ENCODE data around the gene MTAP. TPM values are rescaled to one million over a fixed set of nuclear protein-coding genes. Genes with fewer than 3 reads are reported as not detected.

Gene MTAP
- total and polyA plus RNA-seq, 4 donors: 8.6 to 17.7 (median 12.6) TPM

- H3K27ac ChIP-seq (ENCODE audit: low read depth in 1 of 2, low read length in 2 of 2): no peak overlapping the region
- no peaks in the 10 kb centered on the region for H3K27me3 ChIP-seq (ENCODE audit: control insufficient read depth in 4 of 4, insufficient read depth in 4 of 4, low read length in 3 of 4)
- H3K9ac ChIP-seq (ENCODE audit: low read depth in 1 of 2, low read length in 2 of 2): no peak overlapping the region
- no peak overlapping the region for H3K4me3 ChIP-seq (ENCODE audit: low read depth in 1 of 3, low read length in 3 of 3)
- DNase-seq (ENCODE audit: low spot score): no peak
- H3K4me1 ChIP-seq (ENCODE audit: control insufficient read depth in 4 of 4, insufficient read depth in 4 of 4, low read length in 3 of 4): no peaks in the 10 kb centered on the region
- H3K36me3 ChIP-seq (ENCODE audit: control insufficient read depth in 4 of 4, insufficient read depth in 3 of 4, low read depth in 1 of 4, low read length in 3 of 4): no peaks in the 10 kb centered on the region
- no peaks in the 10 kb centered on the region for H3K9me3 ChIP-seq (ENCODE audit: control insufficient read depth in 4 of 4, low read length in 3 of 4)
- no peak for TF ChIP-seq HNF4G (IDR thresholded peaks at IDR 0.05)
- TF ChIP-seq ATF3 (IDR thresholded peaks at IDR 0.05): no peak
- TF ChIP-seq RAD21 (IDR thresholded peaks at IDR 0.05): no peak
- WGBS: 95% methylated on average over 4 of the region's 4 CpGs
Observed at GRCh38 chr9:21941337-21941995, 139.0 kb downstream of the MTAP start.

GRCh38 chr9:21943464-21943863 lies 141.0 kb downstream of the MTAP start:
- no peak for DNase-seq (ENCODE audit: low spot score)
- no peak overlapping the region for H3K4me3 ChIP-seq (ENCODE audit: low read depth in 1 of 3, low read length in 3 of 3)
- H3K4me1 ChIP-seq (ENCODE audit: control insufficient read depth in 4 of 4, insufficient read depth in 4 of 4, low read length in 3 of 4): no peaks in the 10 kb centered on the region
- H3K9ac ChIP-seq (ENCODE audit: low read depth in 1 of 2, low read length in 2 of 2): no peak overlapping the region
- WGBS: 90% methylated on average over 4 of the region's 4 CpGs
- H3K9me3 ChIP-seq (ENCODE audit: control insufficient read depth in 4 of 4, low read length in 3 of 4): no peaks in the 10 kb centered on the region
- H3K36me3 ChIP-seq (ENCODE audit: control insufficient read depth in 4 of 4, insufficient read depth in 3 of 4, low read depth in 1 of 4, low read length in 3 of 4): no peaks in the 10 kb centered on the region
- H3K27me3 ChIP-seq (ENCODE audit: control insufficient read depth in 4 of 4, insufficient read depth in 4 of 4, low read length in 3 of 4): no peaks in the 10 kb centered on the region
- no peak overlapping the region for H3K27ac ChIP-seq (ENCODE audit: low read depth in 1 of 2, low read length in 2 of 2)
- TF ChIP-seq FOXA2 (IDR thresholded peaks at IDR 0.05) (no peak), JUND (IDR thresholded peaks at IDR 0.05) (no peak), YY1 (IDR thresholded peaks at IDR 0.05) (no peak), FOXA1 (IDR thresholded peaks at IDR 0.05) (no peak), TAF1 (conservative IDR thresholded peaks at IDR 0.05) (no peak), REST (IDR thresholded peaks at IDR 0.05) (no peak), EGR1 (IDR thresholded peaks at IDR 0.05; ENCODE audit: low read depth in 2 of 2) (no peak)

- Histone ChIP-seq H3K36me3 (ENCODE audit: control insufficient read depth in 4 of 4, insufficient read depth in 3 of 4, low read depth in 1 of 4, low read length in 3 of 4) (no peaks in the 10 kb centered on the region), H3K27ac (ENCODE audit: low read depth in 1 of 2, low read length in 2 of 2) (no peak overlapping the region), H3K4me3 (ENCODE audit: low read depth in 1 of 3, low read length in 3 of 3) (no peak overlapping the region), H3K27me3 (ENCODE audit: control insufficient read depth in 4 of 4, insufficient read depth in 4 of 4, low read length in 3 of 4) (no peaks in the 10 kb centered on the region), H3K9me3 (ENCODE audit: control insufficient read depth in 4 of 4, low read length in 3 of 4) (no peaks in the 10 kb centered on the region), H3K4me1 (ENCODE audit: control insufficient read depth in 4 of 4, insufficient read depth in 4 of 4, low read length in 3 of 4) (no peaks in the 10 kb centered on the region), H3K9ac (ENCODE audit: low read depth in 1 of 2, low read length in 2 of 2) (no peak overlapping the region)
- no peak for DNase-seq (ENCODE audit: low spot score)
- WGBS: 92% methylated on average over 2 of the region's 2 CpGs
- TF ChIP-seq ZBTB33 (IDR thresholded peaks at IDR 0.05): no peak
- TF ChIP-seq TAF1 (conservative IDR thresholded peaks at IDR 0.05): no peak
- TF ChIP-seq REST (IDR thresholded peaks at IDR 0.05): no peak
- TF ChIP-seq HNF4A (conservative IDR thresholded peaks at IDR 0.05): no peak
- no peak for TF ChIP-seq RXRA (IDR thresholded peaks at IDR 0.05)
- TF ChIP-seq FOXA2 (IDR thresholded peaks at IDR 0.05): no peak
- TF ChIP-seq EGR1 (IDR thresholded peaks at IDR 0.05; ENCODE audit: low read depth in 2 of 2): no peak
- TF ChIP-seq RAD21 (IDR thresholded peaks at IDR 0.05): no peak
- TF ChIP-seq, protein P1, sequence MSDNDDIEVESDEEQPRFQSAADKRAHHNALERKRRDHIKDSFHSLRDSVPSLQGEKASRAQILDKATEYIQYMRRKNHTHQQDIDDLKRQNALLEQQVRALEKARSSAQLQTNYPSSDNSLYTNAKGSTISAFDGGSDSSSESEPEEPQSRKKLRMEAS (IDR thresholded peaks at IDR 0.05): no peak
- TF ChIP-seq HNF4G (IDR thresholded peaks at IDR 0.05): no peak
- no peak for TF ChIP-seq GABPA (IDR thresholded peaks at IDR 0.05 in 1 of 2, conservative IDR thresholded peaks at IDR 0.05 in 1 of 2)
- no peak for TF ChIP-seq YY1 (IDR thresholded peaks at IDR 0.05)
- no peak for TF ChIP-seq ATF3 (IDR thresholded peaks at IDR 0.05)
- no peak for TF ChIP-seq JUND (IDR thresholded peaks at IDR 0.05)
- TF ChIP-seq FOXA1 (IDR thresholded peaks at IDR 0.05): no peak
Observed at GRCh38 chr9:21945606-21946005, 143.2 kb downstream of the MTAP start.
